GM12878 (cell line): ENCODE data around the gene PRKCD. TPM values are rescaled to one million over a fixed set of nuclear protein-coding genes. Genes with fewer than 3 reads are reported as not detected.
A peak's percentile ranks its signal among the peaks of the same experiment; 100 is the strongest.

ENCODE experiments used
- ATAC-seq: fragments of 200-7000 bp; cut with Tn5 transposase; 3 replicates; pipeline ENCODE4 v1.9.1; 2020; ENCODE audit warnings: mild to moderate bottlenecking, moderate library complexity
- BruUV-seq: library from RNA; stranded (reverse); fragments of 400-500 nt; replicated peaks from 2 replicates; lab custom pipeline; 2021; lab: Mats Ljungman, UMichigan
- CTCF ChIA-PET: fragments of 300-600 bp; sonication (Branson Sonifier 250); formaldehyde crosslinking; extraction: SDS; loops from one replicate; lab custom pipeline; 2021; ENCODE audit warnings: inconsistent platforms; lab: Yijun Ruan, JAX
- POLR2A ChIA-PET: fragments of 350-600 bp; formaldehyde crosslinking; extraction: SDS; loops from one replicate; lab custom pipeline; 2021; ENCODE audit warnings: inconsistent platforms; lab: Charles Lee
- RAD21 ChIA-PET: fragments of 300-600 bp; sonication (Branson Sonifier 250); formaldehyde crosslinking; loops from one replicate; lab custom pipeline; 2023; ENCODE audit warnings: antibody characterized with exemption; ENCODE audit not compliant: unreplicated experiment; lab: Charles Lee
- SMC1A ChIA-PET: fragments of 300-600 bp; sonication (Branson Sonifier 250); formaldehyde crosslinking; loops from one replicate; lab custom pipeline; 2023; ENCODE audit not compliant: unreplicated experiment, uncharacterized antibody; lab: Charles Lee
- DNase-seq: peaks from one replicate; pipeline ENCODE4 v3.0.0-alpha.2; 2011; ENCODE audit warnings: low read depth, low spot score
- FAIRE-seq: peaks from 3 replicates; lab custom pipeline; 2011; peaks lifted over from hg19 to GRCh38; lab: Jason Lieb, UNC
- H2AFZ ChIP-seq: 2 replicates; pipeline ENCODE4 v1.6.0; 2011; ENCODE audit warnings: low read depth, low read length, control low read depth; ENCODE audit not compliant: control insufficient read depth
- H3K27ac ChIP-seq: 2 replicates; pipeline ENCODE4 v1.5.1; 2011; ENCODE audit warnings: control low read depth; ENCODE audit not compliant: control insufficient read depth, insufficient read depth
- H3K27me3 ChIP-seq, 2 experiments: replicated peaks in 1 of 2; 2 replicates each; pipeline versions ENCODE4 v1.6.0 to v1.6.1; 2011; ENCODE audit warnings: low read length in 1 of 2; ENCODE audit not compliant: control insufficient read depth in 2 of 2, insufficient read depth in 2 of 2
- H3K36me3 ChIP-seq, 2 experiments: 2 replicates each; pipeline ENCODE4 v1.5.1; 2011; ENCODE audit warnings: low read length in 1 of 2; ENCODE audit not compliant: control insufficient read depth in 2 of 2, insufficient read depth in 2 of 2
- H3K4me1 ChIP-seq: 2 replicates; pipeline ENCODE4 v1.6.1; 2011; ENCODE audit warnings: mild to moderate bottlenecking, low read length, moderate library complexity, mixed read lengths; ENCODE audit not compliant: control insufficient read depth, insufficient read depth
- H3K4me2 ChIP-seq: 2 replicates; pipeline ENCODE4 v1.6.0; 2011; ENCODE audit warnings: control low read depth; ENCODE audit not compliant: control insufficient read depth, insufficient read depth
- H3K4me3 ChIP-seq: fragments of 200-600 bp; sonication (generic); 2 replicates; pipeline ENCODE4 v1.5.1; 2016
- H3K79me2 ChIP-seq: 2 replicates; pipeline ENCODE4 v1.6.0; 2011; ENCODE audit warnings: low read length; ENCODE audit not compliant: control insufficient read depth, insufficient read depth
- H3K9ac ChIP-seq: 2 replicates; pipeline ENCODE4 v1.8.0; 2011; ENCODE audit warnings: low read length, control low read depth, mixed read lengths; ENCODE audit not compliant: control insufficient read depth, insufficient read depth
- H3K9me3 ChIP-seq: replicated peaks from 3 replicates; pipeline ENCODE4 v1.5.1; 2011; ENCODE audit warnings: mild to moderate bottlenecking, low read length; ENCODE audit not compliant: control insufficient read depth, insufficient read depth
- H4K20me1 ChIP-seq: 2 replicates; pipeline ENCODE4 v1.6.0; 2011; ENCODE audit not compliant: control insufficient read depth, insufficient read depth
- BACH1 ChIP-seq: fragments of 450-650 bp; IDR thresholded peaks from 2 replicates; pipeline ENCODE4 v1.6.1; 2017; ENCODE audit warnings: mild to moderate bottlenecking, borderline replicate concordance
- BCL11A ChIP-seq: IDR thresholded peaks from 2 replicates; pipeline ENCODE4 v1.6.1; 2011; ENCODE audit warnings: low read depth, low read length
- CREB1 ChIP-seq: IDR thresholded peaks from 2 replicates; pipeline ENCODE4 v1.6.1; 2012; ENCODE audit warnings: low read depth, mild to moderate bottlenecking, inconsistent platforms
- EZH2 ChIP-seq: IDR thresholded peaks from 2 replicates; pipeline ENCODE4 v1.6.1; 2012; ENCODE audit warnings: low read depth, mild to moderate bottlenecking, control low read depth, inconsistent platforms, low read length, borderline replicate concordance; ENCODE audit not compliant: control insufficient read depth
- MEF2A ChIP-seq: IDR thresholded peaks from 2 replicates; pipeline ENCODE4 v1.6.1; 2011; ENCODE audit warnings: low read depth, mild to moderate bottlenecking, low read length, moderate library complexity; ENCODE audit not compliant: insufficient read depth
- MEF2B ChIP-seq: fragments of 450-650 bp; IDR thresholded peaks from 2 replicates; pipeline ENCODE4 v1.6.1; 2018; ENCODE audit warnings: mild to moderate bottlenecking, moderate library complexity; ENCODE audit not compliant: partially characterized antibody, poor library complexity, severe bottlenecking
- NFXL1 ChIP-seq: fragments of 450-650 bp; IDR thresholded peaks from 2 replicates; pipeline ENCODE4 v1.6.1; 2017; ENCODE audit warnings: antibody characterized with exemption, mild to moderate bottlenecking, borderline replicate concordance
- POU2F2 ChIP-seq: IDR thresholded peaks from 3 replicates; pipeline ENCODE4 v1.6.1; 2011; ENCODE audit warnings: low read depth, mild to moderate bottlenecking, low read length, borderline replicate concordance
- SMC3 ChIP-seq: IDR thresholded peaks from 2 replicates; pipeline ENCODE4 v1.6.1; 2011; ENCODE audit warnings: low read length, improper control_type of control experiment, borderline replicate concordance
- TCF3 ChIP-seq: IDR thresholded peaks from 2 replicates; pipeline ENCODE4 v1.6.1; 2012; ENCODE audit warnings: low read depth, mild to moderate bottlenecking, low read length, borderline replicate concordance; ENCODE audit not compliant: insufficient read depth
- ZBED1 ChIP-seq: IDR thresholded peaks from 2 replicates; pipeline ENCODE4 v1.6.1; 2016; ENCODE audit warnings: borderline replicate concordance
- WGBS: methylation state at CpG from one replicate; pipeline ENCODE4 v1.1.6; 2016; ENCODE audit warnings: low lambda C conversion rate; ENCODE audit not compliant: insufficient replicate concordance, insufficient coverage; ENCODE audit errors: missing lambda C conversion rate; 5-methylcytosine and 5-hydroxymethylcytosine counted together
- in situ Hi-C: fragments of 300-500 bp; cut with MboI; formaldehyde crosslinking; loops from 9 replicates; pipeline ENCODE4 v1.14.3; 2018; ENCODE audit warnings: mixed read lengths
- intact Hi-C: fragments of 100-400 bp; cut with micrococcal nuclease; formaldehyde crosslinking; loops from one replicate; pipeline ENCODE4 v1.14.2; 2022; ENCODE audit not compliant: unreplicated experiment
- polyA plus RNA-seq, 11 experiments: library from polyadenylated mRNA; depleted of rRNA in 4 of 11; unstranded in 6 of 11; stranded (reverse) in 5 of 11; fragments of >200 nt; fragmentation: Nextera tagmentation in 4 of 11; fragmentation: Illumina TruSeq in 1 of 11; extraction: Ambion mirVana in 4 of 11; extraction: Trizol in 1 of 11; gene quantifications; 1 replicate in 1 of 11; 2 replicates in 10 of 11; pipeline versions ENCODE4 v1.2.1 to v1.2.3, GENCODE V29; 2011 to 2016; ENCODE audit warnings: inconsistent platforms in 2 of 11, missing spikeins in 2 of 11, low read depth in 1 of 11
- total RNA-seq, 4 experiments: library from RNA; depleted of rRNA in 3 of 4; stranded (reverse); fragments of >200 nt in 3 of 4; fragmentation: Illumina TruSeq in 1 of 4; extraction: Trizol in 1 of 4; gene quantifications; 2 replicates each; pipeline versions ENCODE4 v1.2.1 to v1.2.3, GENCODE V29; 2013 to 2021
- TF ChIP-seq, protein P1 (sequence below): fragments of 450-650 bp; IDR thresholded peaks from 2 replicates; pipeline ENCODE4 v1.6.1; 2014; ENCODE audit warnings: mild to moderate bottlenecking
- TF ChIP-seq, protein P2 (sequence below): IDR thresholded peaks from 2 replicates; pipeline ENCODE4 v1.6.1; 2011; ENCODE audit warnings: borderline replicate concordance, low read depth, mild to moderate bottlenecking, moderate library complexity, mixed read lengths, low read length; ENCODE audit not compliant: insufficient read depth; ENCODE audit errors: extremely low read length

The PRKCD gene
- total and polyA plus RNA-seq, 10 of the 15 experiments (the other 5 are each of a cell fraction or from before 2014, with no cell fraction given), result 10.0 to 114 (median 42.4) TPM

DNA sequence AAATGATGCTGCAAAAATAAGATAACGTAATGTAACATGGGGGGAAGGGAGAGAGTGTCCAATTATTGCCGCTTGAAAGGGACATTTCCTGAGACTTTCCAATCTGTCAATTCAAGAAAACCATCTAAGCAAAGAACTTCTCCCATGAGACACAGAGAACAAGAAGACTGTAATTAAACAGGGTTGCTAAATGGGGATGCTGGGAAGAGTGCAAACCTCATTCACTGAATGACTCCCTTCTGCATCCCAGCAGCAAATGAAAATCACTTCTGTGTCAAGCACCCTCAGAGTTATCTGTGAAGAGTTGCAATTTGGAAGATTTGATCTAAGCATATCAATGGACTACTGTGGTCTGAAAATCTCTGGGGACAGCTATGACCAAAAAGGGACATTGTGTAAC lies 34.4 kb upstream of the PRKCD start:
- H3K79me2 ChIP-seq, result peaks cover 25% of the 10 kb centered on the region
- BruUV-seq, result no TSS peak
- no peak overlapping the region for H3K4me3 ChIP-seq
- peaks cover 14 to 19% of the 10 kb centered on the region in 2 experiments for H3K36me3 ChIP-seq
- peak; percentile 56 for TF ChIP-seq MEF2B
- TF ChIP-seq BCL11A, result peak; percentile 22; the same call in 1 of the 2 replicates
- no peak for TF ChIP-seq ZBED1
- TF ChIP-seq, all 136 proteins: peak for 2
- POLR2A ChIA-PET, result interaction anchor here (0.5 to 2.1 kb wide), 3 partner anchors 14 to 54 kb away, joined by 3 to 10 read pairs (median 3); no protein-coding TSS in a partner anchor
- SMC1A ChIA-PET, result interaction anchor here (1.1 to 11.8 kb wide), 3 partner anchors 10 to 71 kb away, joined by 3 to 227 read pairs (median 67); no protein-coding TSS in a partner anchor
- no peak overlapping the region for H3K4me2 ChIP-seq
- CTCF ChIA-PET, result interaction anchor here (2.9 to 14.2 kb wide), 3 partner anchors 13 to 73 kb away, joined by 9 to 476 read pairs (median 236); no protein-coding TSS in a partner anchor
- ATAC-seq (peak; percentile 8; the same call in 2 of the 3 replicates), DNase-seq (no peak), FAIRE-seq (no peak)
- no peak overlapping the region for H2AFZ ChIP-seq
- H3K27ac ChIP-seq, result no peak overlapping the region
- no peak overlapping the region; the same call in 1 of the 2 replicates for H3K9ac ChIP-seq
- no peaks in the 10 kb centered on the region for H3K9me3 ChIP-seq
- RAD21 ChIA-PET, result interaction anchor here (1.3 kb wide), 1 partner anchor 12 kb away, joined by 4 read pairs; no protein-coding TSS in a partner anchor
- 5% methylated on average over 2 of the region's 2 CpGs for WGBS
- in situ Hi-C loops (no loop called here), intact Hi-C loops (no loop called here)
- H4K20me1 ChIP-seq, result no peaks in the 10 kb centered on the region
- peaks cover 7% of the 10 kb centered on the region; the same call in 1 of the 2 replicates for H3K4me1 ChIP-seq
- H3K27me3 ChIP-seq, result no peaks in the 10 kb centered on the region

DNA sequence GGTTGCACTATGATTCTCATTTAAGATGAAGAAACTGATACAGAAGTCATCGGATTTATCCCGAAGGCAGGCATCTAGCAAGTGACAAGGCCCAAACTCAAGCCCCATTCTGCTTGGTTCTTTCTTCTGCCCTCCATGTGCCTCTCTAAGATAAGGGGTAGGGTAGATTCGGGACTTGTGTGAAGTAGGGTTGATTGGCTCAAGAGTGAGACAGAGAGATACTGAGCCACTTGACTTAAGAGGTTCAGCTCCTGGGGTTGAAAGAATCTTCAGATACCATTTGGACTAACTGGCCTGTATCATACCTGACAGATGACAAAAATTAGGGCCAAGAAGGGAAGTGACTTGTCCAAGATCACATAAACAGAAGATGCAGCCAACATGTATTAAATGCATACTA lies 31.7 kb upstream of the PRKCD start:
- H3K27ac ChIP-seq, result peak overlapping the region; percentile 87
- 1% methylated on average over 3 of the region's 3 CpGs for WGBS
- intact Hi-C loops, result no loop called here
- no TSS peak for BruUV-seq
- in situ Hi-C loops, result no loop called here
- no peak overlapping the region for H2AFZ ChIP-seq
- peaks cover 7% of the 10 kb centered on the region; the same call in 1 of the 2 replicates for H3K4me1 ChIP-seq
- H3K27me3 ChIP-seq, result no peaks in the 10 kb centered on the region
- SMC1A ChIA-PET, result interaction anchor here (1.0 to 11.8 kb wide), 9 partner anchors 12 to 69 kb away, joined by 3 to 227 read pairs (median 4); no protein-coding TSS in a partner anchor
- peaks cover 25% of the 10 kb centered on the region for H3K79me2 ChIP-seq
- no peaks in the 10 kb centered on the region for H3K9me3 ChIP-seq
- peak overlapping the region; percentile 92 for H3K4me3 ChIP-seq
- POLR2A ChIA-PET, result interaction anchor here (1.0 to 1.5 kb wide), 3 partner anchors 12 to 67 kb away, joined by 4 to 9 read pairs (median 6); partner anchors contain the start of gene PRKCD
- RAD21 ChIA-PET, result interaction anchor here (0.8 to 3.1 kb wide), 3 partner anchors 19 to 67 kb away, joined by 3 to 17 read pairs (median 3); no protein-coding TSS in a partner anchor
- FAIRE-seq, result no peak
- H3K4me2 ChIP-seq, result peak overlapping the region; percentile 38
- peak overlapping the region; percentile 93 for H3K9ac ChIP-seq
- CTCF ChIA-PET, result interaction anchor here (0.6 to 14.2 kb wide), 7 partner anchors 12 to 218 kb away, joined by 3 to 476 read pairs (median 7); partner anchors contain the start of genes DCP1A and PRKCD
- peak; percentile 3; the same call in 1 of the 3 replicates for ATAC-seq
- peaks cover under 1 to 11% of the 10 kb centered on the region in 2 experiments; a peak in 2 of 4 replicates for H3K36me3 ChIP-seq
- no peaks in the 10 kb centered on the region for H4K20me1 ChIP-seq
- DNase-seq, result no peak
- TF ChIP-seq EZH2, result no peak
- TF ChIP-seq MEF2A, result no peak
- TF ChIP-seq CREB1, result no peak
- TF ChIP-seq, protein P1, sequence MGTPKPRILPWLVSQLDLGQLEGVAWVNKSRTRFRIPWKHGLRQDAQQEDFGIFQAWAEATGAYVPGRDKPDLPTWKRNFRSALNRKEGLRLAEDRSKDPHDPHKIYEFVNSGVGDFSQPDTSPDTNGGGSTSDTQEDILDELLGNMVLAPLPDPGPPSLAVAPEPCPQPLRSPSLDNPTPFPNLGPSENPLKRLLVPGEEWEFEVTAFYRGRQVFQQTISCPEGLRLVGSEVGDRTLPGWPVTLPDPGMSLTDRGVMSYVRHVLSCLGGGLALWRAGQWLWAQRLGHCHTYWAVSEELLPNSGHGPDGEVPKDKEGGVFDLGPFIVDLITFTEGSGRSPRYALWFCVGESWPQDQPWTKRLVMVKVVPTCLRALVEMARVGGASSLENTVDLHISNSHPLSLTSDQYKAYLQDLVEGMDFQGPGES, result no peak
- TF ChIP-seq POU2F2, result no peak
- no peak for TF ChIP-seq SMC3
- no peak for TF ChIP-seq TCF3
- TF ChIP-seq, protein P2, sequence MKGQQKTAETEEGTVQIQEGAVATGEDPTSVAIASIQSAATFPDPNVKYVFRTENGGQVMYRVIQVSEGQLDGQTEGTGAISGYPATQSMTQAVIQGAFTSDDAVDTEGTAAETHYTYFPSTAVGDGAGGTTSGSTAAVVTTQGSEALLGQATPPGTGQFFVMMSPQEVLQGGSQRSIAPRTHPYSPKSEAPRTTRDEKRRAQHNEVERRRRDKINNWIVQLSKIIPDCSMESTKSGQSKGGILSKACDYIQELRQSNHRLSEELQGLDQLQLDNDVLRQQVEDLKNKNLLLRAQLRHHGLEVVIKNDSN, result no peak
- TF ChIP-seq NFXL1, result no peak
- TF ChIP-seq BACH1, result no peak
